NT2/D1 (cell line): ENCODE measurements around the gene LRRC4B.

ENCODE experiments used
- SUZ12 ChIP-seq: IDR thresholded peaks from 2 replicates; pipeline ENCODE4 v1.6.1; 2011; ENCODE audit not compliant: insufficient read length, insufficient read depth; ENCODE audit errors: extremely low read depth
- YY1 ChIP-seq: IDR thresholded peaks from 2 replicates; pipeline ENCODE4 v1.6.1; 2011; ENCODE audit not compliant: insufficient read length, insufficient read depth
- ZNF274 ChIP-seq: IDR thresholded peaks from 2 replicates; pipeline ENCODE4 v1.6.1; 2011; ENCODE audit warnings: mild to moderate bottlenecking, low read depth, low read length

DNA sequence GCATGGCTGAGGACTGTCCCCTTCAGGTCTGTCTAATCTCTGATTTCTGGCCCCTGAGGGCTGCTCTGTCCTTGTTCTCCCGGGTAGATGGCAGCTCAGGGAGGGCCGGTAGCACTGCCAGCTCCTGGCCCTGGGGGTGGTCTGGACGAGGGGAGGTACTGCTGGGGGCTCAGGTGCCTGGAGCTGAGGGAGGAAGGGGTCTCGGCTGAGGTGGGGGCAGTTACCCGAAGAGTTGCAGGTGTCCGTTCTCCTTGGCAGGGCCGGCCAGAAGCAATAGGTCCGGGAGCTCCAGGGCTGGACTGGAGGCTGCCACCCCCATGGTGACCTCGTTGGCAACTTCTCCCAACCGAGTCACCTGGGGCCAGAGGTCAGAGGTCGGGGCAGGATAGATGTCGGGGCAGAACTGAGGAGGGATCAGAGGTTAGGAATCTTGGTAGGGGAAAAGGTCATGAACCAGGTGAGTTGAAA is 93.1 kb downstream of the LRRC4B start:
- TF ChIP-seq SUZ12 (no peak), ZNF274 (no peak), YY1 (no peak)
